Colonic mucosa (tissue), 4 donors: ENCODE results near the gene AMER2. TPM values are rescaled to one million over a fixed set of nuclear protein-coding genes. Genes with fewer than 3 reads are reported as not detected.

Experiments used
- DNase-seq: peaks from one replicate; pipeline ENCODE4 v3.0.0-alpha.2; 2020
- H3K27ac ChIP-seq: fragments of 200-600 bp; one replicate; pipeline ENCODE4 v1.8.0; 2021
- H3K27me3 ChIP-seq: fragments of 200-600 bp; one replicate; pipeline ENCODE4 v1.8.0; 2021
- H3K36me3 ChIP-seq: fragments of 200-600 bp; one replicate; pipeline ENCODE4 v1.8.0; 2021
- H3K4me1 ChIP-seq: fragments of 200-600 bp; one replicate; pipeline ENCODE4 v1.8.0; 2021; ENCODE audit warnings: mild to moderate bottlenecking
- H3K4me3 ChIP-seq: fragments of 200-600 bp; one replicate; pipeline ENCODE4 v1.8.0; 2021
- H3K9ac ChIP-seq, 2 donors: one replicate each; pipeline ENCODE4 v1.7.0; 2013; ENCODE audit warnings: control low read depth in 2 of 2, low read depth in 2 of 2, low read length in 2 of 2
- H3K9me3 ChIP-seq: fragments of 200-600 bp; one replicate; pipeline ENCODE4 v1.8.0; 2021
- CTCF ChIP-seq: fragments of 200-600 bp; IDR thresholded peaks from one replicate; pipeline ENCODE4 v1.8.0; 2022; ENCODE audit warnings: antibody characterized with exemption, mild to moderate bottlenecking
- intact Hi-C: fragments of 100-400 bp; cut with DNase I; formaldehyde crosslinking; loops from one replicate; pipeline ENCODE4 v1.14.1; 2022
- total RNA-seq, 2 donors: library from RNA; stranded (reverse); fragmentation: NEBNext Ultra II Directional in 1 of 2; extraction: Animal tissue kit (Norgen Biotek cat#: 25700) in 1 of 2; gene quantifications; one replicate each; pipeline ENCODE4 v1.2.1, GENCODE V29; 2021
- donor health status: healthy.
- donor health status: DM: no; HTN: no; CAD: no.
- donor health status: DM: no; HTN: no; CAD: no.

AMER2 gene
- total RNA-seq, 2 donors from 2014 or later, result 0.08 TPM; not detected in 1

DNA sequence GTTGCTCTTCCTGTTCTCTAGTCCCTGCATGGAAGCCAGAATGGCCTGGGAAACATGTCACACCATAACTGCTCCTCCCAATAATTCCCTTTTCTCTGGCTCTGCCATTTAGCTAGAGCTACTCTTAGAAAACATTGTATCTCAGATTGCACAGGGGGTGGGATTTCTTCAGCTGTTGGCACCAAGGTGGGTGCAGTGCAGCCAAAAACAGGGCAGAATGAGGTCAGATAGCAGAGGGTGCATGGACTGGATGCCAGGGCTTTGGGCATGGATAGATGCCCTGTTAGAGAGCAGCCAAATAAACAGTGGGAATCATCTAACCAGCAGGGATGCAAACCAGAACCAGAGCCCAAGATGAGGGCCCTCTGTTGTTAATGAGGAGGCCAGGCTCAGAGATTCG is 4.9 kb upstream of the AMER2 start:
- Histone ChIP-seq H3K4me3 (no peak overlapping the region), H3K4me1 (no peaks in the 10 kb centered on the region), H3K9ac (no peak overlapping the region), H3K27ac (no peak overlapping the region), H3K36me3 (no peaks in the 10 kb centered on the region), H3K9me3 (no peaks in the 10 kb centered on the region), H3K27me3 (peaks cover 11% of the 10 kb centered on the region)
- no peak for TF ChIP-seq CTCF
- intact Hi-C loops, result no loop called here
- DNase-seq, result no peak

- no peaks in the 10 kb centered on the region for H3K9me3 ChIP-seq
- intact Hi-C loops, result no loop called here
- no peak for DNase-seq
- H3K27ac ChIP-seq, result no peak overlapping the region
- H3K36me3 ChIP-seq, result no peaks in the 10 kb centered on the region
- no peak overlapping the region for H3K9ac ChIP-seq
- TF ChIP-seq CTCF, result no peak
- peaks cover 27% of the 10 kb centered on the region for H3K27me3 ChIP-seq
- no peaks in the 10 kb centered on the region for H3K4me1 ChIP-seq
- H3K4me3 ChIP-seq, result no peak overlapping the region
Observed at GRCh38 chr13:25175431-25175830, 3.3 kb upstream of the AMER2 start.

DNA sequence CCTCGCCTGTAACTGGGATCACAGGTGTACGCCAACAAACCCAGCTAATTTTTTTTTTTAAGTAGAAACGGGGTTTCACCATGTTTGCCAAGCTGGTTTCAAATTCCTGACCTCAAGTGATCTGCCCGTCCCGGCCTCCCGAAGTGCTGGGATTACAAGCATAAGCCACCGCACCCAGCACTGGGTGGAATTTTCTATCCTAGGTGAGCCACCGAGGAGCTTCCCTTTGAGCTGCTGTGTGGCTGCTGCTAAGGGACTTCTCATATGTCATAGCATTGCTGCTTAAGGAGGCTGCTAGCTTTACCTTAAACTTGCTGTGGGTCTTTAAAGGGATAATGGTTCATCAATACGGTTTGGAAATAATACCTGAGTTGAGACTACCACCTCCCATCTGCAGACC is 2.9 kb upstream of the AMER2 start:
- Histone ChIP-seq H3K27ac (no peak overlapping the region), H3K36me3 (no peaks in the 10 kb centered on the region), H3K27me3 (peaks cover 31% of the 10 kb centered on the region), H3K4me1 (no peaks in the 10 kb centered on the region), H3K4me3 (no peak overlapping the region), H3K9me3 (no peaks in the 10 kb centered on the region), H3K9ac (no peak overlapping the region)
- intact Hi-C loops, result no loop called here
- no peak for DNase-seq
- no peak for TF ChIP-seq CTCF

- H3K9ac ChIP-seq, result no peak overlapping the region
- DNase-seq, result no peak
- no peak overlapping the region for H3K27ac ChIP-seq
- TF ChIP-seq CTCF, result no peak
- peaks cover 37% of the 10 kb centered on the region for H3K27me3 ChIP-seq
- no peak overlapping the region for H3K4me3 ChIP-seq
- no peaks in the 10 kb centered on the region for H3K36me3 ChIP-seq
- intact Hi-C loops, result no loop called here
- H3K4me1 ChIP-seq, result no peaks in the 10 kb centered on the region
- no peaks in the 10 kb centered on the region for H3K9me3 ChIP-seq
Observed at GRCh38 chr13:25174304-25174703, 2.2 kb upstream of the AMER2 start.

- H3K36me3 ChIP-seq, result no peaks in the 10 kb centered on the region
- intact Hi-C loops, result no loop called here
- peaks cover 37% of the 10 kb centered on the region for H3K27me3 ChIP-seq
- H3K9ac ChIP-seq, result no peak overlapping the region
- no peak for DNase-seq
- H3K4me3 ChIP-seq, result no peak overlapping the region
- H3K9me3 ChIP-seq, result no peaks in the 10 kb centered on the region
- no peak for TF ChIP-seq CTCF
- H3K27ac ChIP-seq, result no peak overlapping the region
- H3K4me1 ChIP-seq, result no peaks in the 10 kb centered on the region
Observed at GRCh38 chr13:25172303-25172630, 179 bp upstream of the AMER2 start.

GRCh38 chr13:25171170-25171516 is 945 bp downstream of the AMER2 start:
- H3K9ac ChIP-seq, result no peak overlapping the region
- DNase-seq, result no peak
- H3K27me3 ChIP-seq, result peaks cover 37% of the 10 kb centered on the region
- TF ChIP-seq CTCF, result no peak
- intact Hi-C loops, result no loop called here
- no peaks in the 10 kb centered on the region for H3K36me3 ChIP-seq
- H3K4me3 ChIP-seq, result no peak overlapping the region
- H3K4me1 ChIP-seq, result no peaks in the 10 kb centered on the region
- H3K27ac ChIP-seq, result no peak overlapping the region
- H3K9me3 ChIP-seq, result no peaks in the 10 kb centered on the region
